Mammary epithelial cell (primary cell): ENCODE results near the gene ADAM22.

Experiments used
- EZH2 ChIP-seq: IDR thresholded peaks from 2 replicates; pipeline ENCODE4 v1.6.1; 2012; ENCODE audit warnings: low read length, inconsistent platforms, borderline replicate concordance
- TF ChIP-seq, protein P1 (sequence below), 2 donors: IDR thresholded peaks in 1 of 2; conservative IDR thresholded peaks in 1 of 2; 2 replicates each; pipeline ENCODE4 v1.5.1; 2011 to 2012; ENCODE audit warnings: inconsistent platforms in 2 of 2, low read length in 2 of 2, mild to moderate bottlenecking in 2 of 2, control low read depth in 1 of 2, low read depth in 1 of 2; ENCODE audit not compliant: insufficient read depth in 1 of 2; ENCODE audit errors: extremely low read depth in 1 of 2

DNA sequence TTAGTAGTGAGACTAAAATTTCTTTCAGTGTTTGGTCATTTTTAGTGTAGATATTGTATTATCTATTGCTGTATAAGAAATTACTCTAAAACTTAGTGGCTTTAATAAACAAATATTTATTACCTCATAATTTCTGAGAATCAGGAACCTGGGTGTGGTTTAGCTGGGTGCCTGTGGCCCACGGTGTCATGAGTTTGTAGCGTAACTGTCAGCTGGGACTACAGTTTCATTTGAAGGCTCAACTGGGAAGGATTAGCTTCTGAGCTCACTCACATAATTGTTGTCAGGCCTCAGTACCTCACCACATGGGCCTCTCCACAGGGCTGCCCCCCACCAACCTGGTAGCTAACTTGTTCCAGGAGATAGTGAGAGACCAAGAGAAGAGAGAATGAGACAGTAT lies 187.3 kb downstream of the ADAM22 start:
- TF ChIP-seq, protein P1, sequence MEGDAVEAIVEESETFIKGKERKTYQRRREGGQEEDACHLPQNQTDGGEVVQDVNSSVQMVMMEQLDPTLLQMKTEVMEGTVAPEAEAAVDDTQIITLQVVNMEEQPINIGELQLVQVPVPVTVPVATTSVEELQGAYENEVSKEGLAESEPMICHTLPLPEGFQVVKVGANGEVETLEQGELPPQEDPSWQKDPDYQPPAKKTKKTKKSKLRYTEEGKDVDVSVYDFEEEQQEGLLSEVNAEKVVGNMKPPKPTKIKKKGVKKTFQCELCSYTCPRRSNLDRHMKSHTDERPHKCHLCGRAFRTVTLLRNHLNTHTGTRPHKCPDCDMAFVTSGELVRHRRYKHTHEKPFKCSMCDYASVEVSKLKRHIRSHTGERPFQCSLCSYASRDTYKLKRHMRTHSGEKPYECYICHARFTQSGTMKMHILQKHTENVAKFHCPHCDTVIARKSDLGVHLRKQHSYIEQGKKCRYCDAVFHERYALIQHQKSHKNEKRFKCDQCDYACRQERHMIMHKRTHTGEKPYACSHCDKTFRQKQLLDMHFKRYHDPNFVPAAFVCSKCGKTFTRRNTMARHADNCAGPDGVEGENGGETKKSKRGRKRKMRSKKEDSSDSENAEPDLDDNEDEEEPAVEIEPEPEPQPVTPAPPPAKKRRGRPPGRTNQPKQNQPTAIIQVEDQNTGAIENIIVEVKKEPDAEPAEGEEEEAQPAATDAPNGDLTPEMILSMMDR (conservative IDR thresholded peaks at IDR 0.05 in 1 of 2, IDR thresholded peaks at IDR 0.05 in 1 of 2; ENCODE audit: extremely low read depth in 1 of 2, insufficient read depth in 1 of 2, low read depth in 1 of 2, low read length in 2 of 2): no peak
- no peak for TF ChIP-seq EZH2
